Measurements from ENCODE around the gene LHFPL6.

DNA sequence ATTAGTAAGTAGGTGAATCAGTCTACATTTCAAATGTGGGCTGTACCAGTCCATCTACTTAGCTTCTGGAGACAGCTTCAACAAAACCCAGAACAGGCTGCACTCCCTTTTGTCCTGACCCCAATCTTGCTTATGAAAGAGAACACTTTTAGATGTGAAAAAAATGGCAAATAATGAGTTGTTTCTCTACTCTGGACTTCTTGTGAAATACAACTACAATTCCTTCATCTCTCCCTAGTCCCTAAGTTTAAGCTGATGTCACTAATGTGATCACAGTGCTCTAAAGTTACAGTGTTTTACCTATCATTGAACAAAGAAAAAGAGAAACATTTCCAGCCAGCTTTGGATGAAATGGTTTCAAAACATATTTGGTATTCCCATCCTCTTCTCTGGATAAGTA, 183.9 kb downstream of the LHFPL6 start:
- TF ChIP-seq EZH2phosphoT487 (IDR thresholded peaks at IDR 0.05) (no peak), EZH2 (IDR thresholded peaks at IDR 0.05) (no peak)
- TF ChIP-seq, protein P1, sequence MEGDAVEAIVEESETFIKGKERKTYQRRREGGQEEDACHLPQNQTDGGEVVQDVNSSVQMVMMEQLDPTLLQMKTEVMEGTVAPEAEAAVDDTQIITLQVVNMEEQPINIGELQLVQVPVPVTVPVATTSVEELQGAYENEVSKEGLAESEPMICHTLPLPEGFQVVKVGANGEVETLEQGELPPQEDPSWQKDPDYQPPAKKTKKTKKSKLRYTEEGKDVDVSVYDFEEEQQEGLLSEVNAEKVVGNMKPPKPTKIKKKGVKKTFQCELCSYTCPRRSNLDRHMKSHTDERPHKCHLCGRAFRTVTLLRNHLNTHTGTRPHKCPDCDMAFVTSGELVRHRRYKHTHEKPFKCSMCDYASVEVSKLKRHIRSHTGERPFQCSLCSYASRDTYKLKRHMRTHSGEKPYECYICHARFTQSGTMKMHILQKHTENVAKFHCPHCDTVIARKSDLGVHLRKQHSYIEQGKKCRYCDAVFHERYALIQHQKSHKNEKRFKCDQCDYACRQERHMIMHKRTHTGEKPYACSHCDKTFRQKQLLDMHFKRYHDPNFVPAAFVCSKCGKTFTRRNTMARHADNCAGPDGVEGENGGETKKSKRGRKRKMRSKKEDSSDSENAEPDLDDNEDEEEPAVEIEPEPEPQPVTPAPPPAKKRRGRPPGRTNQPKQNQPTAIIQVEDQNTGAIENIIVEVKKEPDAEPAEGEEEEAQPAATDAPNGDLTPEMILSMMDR (IDR thresholded peaks at IDR 0.05), result no peak
